ENCODE data around the gene IRF4. TPM values are rescaled to one million over a fixed set of nuclear protein-coding genes. Genes with fewer than 3 reads are reported as not detected.

Gene IRF4
- under 0.01 and 0.99 TPM in 2 replicates for total RNA-seq

DNA sequence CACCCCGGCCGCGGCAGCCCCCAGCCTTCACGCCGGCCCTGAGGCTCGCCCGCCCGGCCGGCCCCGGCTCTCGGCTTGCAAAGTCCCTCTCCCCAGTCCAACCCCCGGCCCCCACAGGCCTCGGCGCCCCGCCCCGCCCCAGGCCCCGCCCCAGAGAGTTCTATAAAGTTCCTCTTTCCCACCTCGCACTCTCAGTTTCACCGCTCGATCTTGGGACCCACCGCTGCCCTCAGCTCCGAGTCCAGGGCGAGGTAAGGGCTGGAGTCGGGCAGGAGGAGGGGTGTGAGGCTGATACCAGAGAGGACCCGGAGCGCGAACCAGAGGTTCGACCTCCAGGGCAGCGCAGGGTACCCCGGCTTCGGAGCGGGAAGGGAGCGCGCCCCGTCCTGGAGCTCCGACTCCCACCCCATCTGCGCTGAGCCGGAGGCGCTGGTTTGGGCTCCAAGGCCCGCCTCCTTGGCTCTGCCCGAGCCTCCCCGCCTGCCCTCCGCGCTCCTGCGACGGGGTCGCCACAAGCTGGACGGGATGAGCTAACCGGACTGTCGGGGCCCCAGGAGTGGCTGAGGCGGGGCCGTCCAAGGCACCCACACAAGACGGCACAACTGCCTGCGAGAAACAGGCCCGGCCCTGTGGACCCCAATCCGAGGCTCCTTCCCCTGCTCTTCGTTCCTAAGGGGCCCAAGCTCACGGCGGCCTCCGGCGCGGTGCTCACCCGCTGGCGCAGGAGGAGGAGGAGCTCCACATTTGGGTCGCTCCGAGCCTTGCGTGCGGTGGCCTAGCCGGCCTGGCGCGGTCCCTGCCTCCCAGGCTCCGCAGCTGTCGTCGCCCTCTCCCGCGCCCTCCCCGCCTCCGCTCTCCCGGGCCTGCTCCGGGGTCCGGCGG is at the start of gene IRF4:
Gene IRF4 (plus strand): TSS at position 194 of the 882 bp plus-strand sequence. CDS start 1,401 bp downstream, outside the sequence.

Other genes with a start within 250 kb of the IRF4 start
- gene DUSP22, start 99.3 kb upstream of the IRF4 start, total RNA-seq = 21.4 and 22.3 TPM in 2 replicates